Mucosa of rectum (tissue), 2 donors: ENCODE measurements around the gene PSMG3.

Experiments
- H3K27ac ChIP-seq, 2 donors: one replicate each; pipeline ENCODE4 v1.7.0; 2013; ENCODE audit warnings: inconsistent platforms in 2 of 2, low read depth in 2 of 2, low read length in 2 of 2
- H3K27me3 ChIP-seq, 2 donors: one replicate each; pipeline ENCODE4 v1.7.0; 2013; ENCODE audit warnings: low read length in 2 of 2; ENCODE audit not compliant: control insufficient read depth in 2 of 2, insufficient read depth in 2 of 2
- H3K36me3 ChIP-seq, 2 donors: one replicate each; pipeline ENCODE4 v1.7.0; 2013; ENCODE audit warnings: low read length in 2 of 2; ENCODE audit not compliant: control insufficient read depth in 2 of 2, insufficient read depth in 2 of 2
- H3K4me1 ChIP-seq, 2 donors: one replicate each; pipeline ENCODE4 v1.7.0; 2013; ENCODE audit warnings: low read length in 2 of 2, mild to moderate bottlenecking in 1 of 2; ENCODE audit not compliant: control insufficient read depth in 2 of 2, insufficient read depth in 2 of 2
- H3K4me3 ChIP-seq, 2 donors: one replicate each; pipeline ENCODE4 v1.7.0; 2013; ENCODE audit warnings: low read length in 2 of 2
- H3K9ac ChIP-seq, 2 donors: one replicate each; pipeline ENCODE4 v1.7.0; 2013; ENCODE audit warnings: low read length in 2 of 2, low read depth in 1 of 2, mild to moderate bottlenecking in 1 of 2
- H3K9me3 ChIP-seq, 2 donors: one replicate each; pipeline ENCODE4 v1.7.0; 2013; ENCODE audit warnings: low read length in 2 of 2; ENCODE audit not compliant: control insufficient read depth in 2 of 2
- donor health status: healthy.
- donor health status: Normal muscosa, but diverticular disease.

Gene PSMG3

DNA sequence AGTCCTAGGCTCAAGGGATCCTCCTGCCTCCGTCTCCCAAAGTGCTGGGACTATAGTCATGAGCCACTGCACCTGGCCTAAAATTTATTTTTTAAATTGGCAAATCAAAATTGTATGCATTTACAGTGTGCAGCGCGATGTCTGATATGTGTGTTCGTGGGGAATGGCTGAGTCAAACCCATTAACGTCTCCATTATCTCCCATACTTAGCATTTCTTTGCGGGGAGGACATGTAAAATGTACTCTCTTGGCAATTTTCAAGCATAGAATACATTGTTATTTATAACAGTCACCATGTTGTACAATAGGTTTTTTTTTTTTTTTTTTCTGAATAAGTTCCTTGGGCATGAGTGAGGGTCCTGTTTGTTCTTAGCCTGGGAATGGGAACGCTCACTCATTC, 17.6 kb downstream of the PSMG3 start:
- Histone ChIP-seq H3K27me3 (no peaks in the 10 kb centered on the region), H3K36me3 (peaks cover 13% of the 10 kb centered on the region in 2 donors), H3K27ac (no peak overlapping the region), H3K9ac (no peak overlapping the region), H3K9me3 (no peaks in the 10 kb centered on the region), H3K4me1 (peaks cover 13 to 27% of the 10 kb centered on the region in 2 donors), H3K4me3 (no peak overlapping the region)

DNA sequence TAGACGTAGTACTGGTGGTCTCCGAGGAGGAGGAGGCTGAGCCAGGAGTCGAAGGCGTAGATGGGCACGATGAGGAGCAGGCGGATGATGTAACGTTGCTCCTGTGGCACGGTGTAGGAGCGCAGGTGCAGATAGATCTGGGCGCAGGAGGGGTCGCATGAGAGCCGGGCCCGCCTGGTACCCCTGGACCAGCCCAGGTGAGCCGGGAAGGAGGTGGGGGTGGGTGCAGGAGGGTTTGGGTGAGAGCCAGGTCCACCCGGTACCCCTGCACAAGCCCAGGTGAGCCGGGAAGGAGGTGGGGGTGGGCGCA, 19.0 kb downstream of the PSMG3 start:
- peaks cover 14% of the 10 kb centered on the region in 2 donors for H3K36me3 ChIP-seq
- no peaks in the 10 kb centered on the region for H3K27me3 ChIP-seq
- H3K9ac ChIP-seq, result no peak overlapping the region
- no peaks in the 10 kb centered on the region for H3K9me3 ChIP-seq
- H3K4me3 ChIP-seq, result no peak overlapping the region
- H3K4me1 ChIP-seq, result peaks cover 6 to 14% of the 10 kb centered on the region in 2 donors
- H3K27ac ChIP-seq, result no peak overlapping the region

DNA sequence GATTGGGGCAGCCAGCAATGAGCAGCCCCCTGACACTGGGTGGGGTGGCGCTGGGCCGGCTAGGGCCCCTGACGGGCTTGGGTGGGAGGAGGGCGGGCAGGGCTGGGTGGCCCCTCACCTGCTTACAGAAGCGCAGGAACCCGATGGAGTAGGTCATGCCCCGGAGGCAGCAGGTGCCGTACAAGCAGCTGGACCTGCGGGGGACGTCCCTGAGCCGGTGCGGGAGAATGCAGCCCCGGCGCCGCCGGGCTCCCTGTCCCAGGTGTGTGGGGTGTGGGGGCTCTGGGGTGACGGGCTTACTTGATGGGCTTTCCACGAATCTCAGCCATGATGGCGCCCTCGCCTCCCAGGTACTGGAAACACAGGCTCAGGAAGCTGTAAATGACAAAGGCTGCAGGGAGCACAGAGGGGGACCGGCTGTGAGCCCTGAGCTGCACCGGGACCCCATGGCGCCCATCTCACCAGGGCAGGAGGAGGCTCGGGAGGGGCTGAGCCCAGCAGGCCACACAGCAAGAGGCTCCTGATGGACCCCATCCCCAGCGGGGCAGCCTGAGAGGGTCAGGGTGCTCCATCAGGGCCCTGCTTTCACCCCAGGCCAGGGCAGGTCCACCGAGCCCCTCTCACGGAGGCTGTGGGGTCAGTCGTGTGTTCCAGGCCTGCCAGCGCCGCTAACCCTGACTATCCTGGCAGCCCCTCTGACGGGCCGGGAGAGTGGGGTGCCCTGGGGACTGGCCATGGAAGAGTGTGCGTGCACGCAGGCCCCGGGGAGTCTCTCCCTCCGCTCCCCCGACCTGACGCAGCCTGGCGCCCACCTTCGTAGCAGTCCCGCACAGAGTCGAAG, 19.6 kb downstream of the PSMG3 start:
- Histone ChIP-seq H3K9me3 (no peaks in the 10 kb centered on the region), H3K27me3 (no peaks in the 10 kb centered on the region), H3K36me3 (peaks cover 14% of the 10 kb centered on the region in 2 donors), H3K4me3 (no peak overlapping the region), H3K9ac (no peak overlapping the region), H3K4me1 (peaks cover 4 to 9% of the 10 kb centered on the region in 2 donors), H3K27ac (no peak overlapping the region)

DNA sequence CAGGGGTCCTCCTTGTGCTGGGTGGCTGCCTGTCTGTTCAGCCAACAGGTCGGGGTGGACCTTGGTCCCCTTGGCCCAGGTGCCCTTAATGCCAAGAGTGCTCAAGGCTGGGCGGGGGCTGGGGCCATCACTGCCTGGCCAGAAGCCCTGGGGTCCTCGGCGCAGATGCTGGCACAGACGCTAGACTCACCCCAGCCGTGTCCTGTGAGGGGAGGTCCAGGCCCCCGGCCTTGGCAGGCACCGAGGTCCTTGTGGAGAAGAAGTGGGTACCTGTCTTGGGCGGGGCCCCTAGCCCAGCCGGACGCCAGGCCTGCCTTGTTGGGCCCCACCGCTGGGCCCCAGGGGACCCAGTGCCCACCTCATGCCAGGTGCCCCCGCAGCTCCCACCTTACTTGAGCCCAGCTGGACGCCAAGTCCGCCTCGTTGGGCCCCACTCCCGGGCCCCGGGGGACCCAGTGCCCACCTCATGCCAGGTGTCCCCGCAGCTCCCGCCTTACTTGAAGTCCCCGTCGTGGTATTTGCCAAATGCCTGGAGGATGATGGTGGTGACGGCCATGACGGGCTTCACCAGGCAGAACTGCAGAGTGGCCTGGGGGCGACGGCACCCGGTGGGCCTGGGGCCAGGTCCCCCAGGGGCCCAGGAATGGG, 20.4 kb downstream of the PSMG3 start:
- Histone ChIP-seq H3K4me1 (peaks cover 0 to 1% of the 10 kb centered on the region in 2 donors), H3K36me3 (peaks cover 14% of the 10 kb centered on the region in 2 donors), H3K27ac (no peak overlapping the region), H3K4me3 (no peak overlapping the region), H3K9ac (no peak overlapping the region), H3K27me3 (no peaks in the 10 kb centered on the region), H3K9me3 (no peaks in the 10 kb centered on the region)

DNA sequence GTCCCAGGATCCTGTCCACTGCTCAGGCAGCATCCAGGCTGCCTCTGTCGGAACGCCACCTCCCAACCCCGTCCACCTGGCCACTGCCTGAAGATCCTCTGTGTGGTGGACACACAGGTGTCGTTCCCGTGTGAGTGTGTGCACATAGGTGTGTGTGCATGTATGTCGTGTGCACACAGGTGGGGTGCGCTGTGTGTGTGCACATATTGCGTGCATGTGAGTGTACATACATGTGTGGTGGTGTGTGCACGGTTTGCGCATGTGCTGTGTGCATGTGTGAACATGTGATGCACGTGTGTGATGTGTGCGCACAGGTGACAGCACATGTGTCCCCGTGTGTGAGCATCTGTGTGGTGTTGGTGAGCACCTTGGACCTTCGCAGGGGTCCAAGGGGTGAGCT, 20.9 kb downstream of the PSMG3 start:
- H3K9me3 ChIP-seq, result no peaks in the 10 kb centered on the region
- H3K4me1 ChIP-seq, result no peaks in the 10 kb centered on the region
- no peak overlapping the region for H3K4me3 ChIP-seq
- H3K27ac ChIP-seq, result no peak overlapping the region
- H3K27me3 ChIP-seq, result no peaks in the 10 kb centered on the region
- peaks cover 14% of the 10 kb centered on the region in 2 donors for H3K36me3 ChIP-seq
- no peak overlapping the region for H3K9ac ChIP-seq

DNA sequence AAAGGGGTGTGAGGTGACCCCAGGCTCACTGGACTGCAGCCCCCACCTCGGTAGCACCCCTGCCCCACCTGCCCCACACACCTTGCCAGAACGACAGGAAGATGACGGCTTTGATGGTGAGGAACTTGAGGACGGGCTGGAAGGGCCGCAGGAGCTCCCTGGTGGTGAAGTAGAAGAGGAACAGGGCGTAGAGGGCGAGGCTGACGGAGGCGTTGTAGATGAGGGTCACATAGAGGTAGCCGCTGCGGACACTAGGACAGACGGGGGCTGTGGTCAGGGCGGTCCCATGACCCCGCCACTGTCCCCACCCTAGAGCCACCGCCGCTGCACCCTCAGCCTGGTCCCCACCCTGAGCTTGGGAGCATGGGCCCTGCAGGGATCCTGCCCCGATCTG, 21.4 kb downstream of the PSMG3 start:
- H3K4me1 ChIP-seq, result no peaks in the 10 kb centered on the region
- no peak overlapping the region for H3K9ac ChIP-seq
- no peak overlapping the region for H3K4me3 ChIP-seq
- H3K27ac ChIP-seq, result no peak overlapping the region
- H3K9me3 ChIP-seq, result no peaks in the 10 kb centered on the region
- peaks cover 11 to 14% of the 10 kb centered on the region in 2 donors for H3K36me3 ChIP-seq
- H3K27me3 ChIP-seq, result no peaks in the 10 kb centered on the region

DNA sequence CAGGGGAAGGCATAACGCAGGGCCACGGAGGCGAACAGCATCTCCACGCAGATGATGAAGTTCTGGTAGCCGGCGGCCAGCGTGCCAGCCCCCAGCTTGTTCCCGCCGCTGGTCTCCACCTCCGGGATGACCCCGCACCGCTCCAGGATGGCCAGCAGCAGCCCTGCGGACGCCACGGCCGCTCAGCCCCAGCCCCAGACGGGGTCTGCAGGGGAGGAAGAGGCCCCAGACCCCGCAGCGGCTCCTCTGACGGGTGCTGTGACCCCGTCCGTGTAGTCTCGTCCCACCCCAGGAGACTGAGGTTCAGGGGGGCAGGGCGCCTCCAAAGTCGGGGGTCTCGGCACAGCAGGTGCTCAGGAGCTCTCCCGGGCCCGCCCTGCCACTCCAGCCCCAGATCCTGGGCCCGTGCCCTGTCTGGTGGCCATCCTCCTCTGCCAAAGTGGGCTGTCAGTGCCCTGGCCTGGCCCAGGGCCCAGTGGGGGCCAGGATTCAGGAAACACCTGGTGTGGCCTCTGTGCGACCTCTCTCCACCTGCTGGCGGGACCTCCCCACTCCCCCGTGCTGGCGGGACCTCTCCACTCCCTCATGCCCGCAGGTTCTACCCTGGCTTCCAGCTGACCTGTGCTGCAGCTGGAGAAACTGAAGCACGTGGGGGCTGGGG, 21.9 kb downstream of the PSMG3 start:
- Histone ChIP-seq H3K27me3 (no peaks in the 10 kb centered on the region), H3K4me1 (no peaks in the 10 kb centered on the region), H3K36me3 (peaks cover 11 to 14% of the 10 kb centered on the region in 2 donors), H3K27ac (no peak overlapping the region), H3K9ac (no peak overlapping the region), H3K9me3 (no peaks in the 10 kb centered on the region), H3K4me3 (no peak overlapping the region)

DNA sequence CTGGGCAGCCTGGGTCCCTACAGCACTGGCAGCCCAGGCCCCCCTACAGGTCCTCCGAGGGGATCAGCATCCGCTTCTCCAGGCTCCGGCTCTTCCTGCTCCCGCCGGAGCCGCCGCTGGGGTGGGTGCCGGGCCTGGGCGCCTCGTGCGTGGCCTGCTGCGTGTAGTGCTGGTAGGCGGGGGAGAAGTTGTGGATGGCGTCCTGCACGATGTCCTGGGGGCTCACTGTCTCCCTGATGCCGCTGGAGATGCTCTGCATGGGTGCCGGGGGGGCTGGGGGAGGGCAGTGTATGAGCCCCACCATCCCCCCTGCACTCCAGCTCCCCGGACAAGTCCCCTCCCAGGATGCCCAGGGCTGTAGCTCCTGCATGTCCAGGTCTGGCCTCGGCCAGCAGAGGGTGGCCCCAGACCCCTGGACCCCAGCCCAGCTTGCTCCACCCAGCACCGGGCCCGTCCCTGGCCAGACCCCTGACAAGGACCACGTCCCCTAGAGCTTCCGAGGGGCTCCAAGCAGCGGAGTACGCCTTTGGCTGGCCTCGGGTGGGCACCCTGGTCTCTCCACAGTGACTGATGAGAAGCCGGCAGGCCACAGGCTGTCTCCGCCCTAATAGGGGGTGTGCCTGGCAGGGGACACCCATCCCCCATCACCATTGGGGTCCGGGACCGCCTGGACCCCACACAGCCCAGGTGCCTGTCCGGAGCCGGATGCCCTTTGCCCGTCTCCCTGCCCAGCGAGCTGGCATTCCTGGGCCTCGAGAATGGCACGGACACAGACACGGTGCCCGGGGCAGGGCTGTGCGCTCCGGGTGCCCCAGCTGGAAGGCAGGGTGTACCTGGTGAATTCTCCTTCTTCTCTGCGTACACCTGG, 22.7 kb downstream of the PSMG3 start:
- no peaks in the 10 kb centered on the region for H3K4me1 ChIP-seq
- H3K27me3 ChIP-seq, result no peaks in the 10 kb centered on the region
- H3K9me3 ChIP-seq, result no peaks in the 10 kb centered on the region
- no peak overlapping the region for H3K9ac ChIP-seq
- peaks cover 8 to 14% of the 10 kb centered on the region in 2 donors for H3K36me3 ChIP-seq
- no peak overlapping the region for H3K4me3 ChIP-seq
- H3K27ac ChIP-seq, result no peak overlapping the region

DNA sequence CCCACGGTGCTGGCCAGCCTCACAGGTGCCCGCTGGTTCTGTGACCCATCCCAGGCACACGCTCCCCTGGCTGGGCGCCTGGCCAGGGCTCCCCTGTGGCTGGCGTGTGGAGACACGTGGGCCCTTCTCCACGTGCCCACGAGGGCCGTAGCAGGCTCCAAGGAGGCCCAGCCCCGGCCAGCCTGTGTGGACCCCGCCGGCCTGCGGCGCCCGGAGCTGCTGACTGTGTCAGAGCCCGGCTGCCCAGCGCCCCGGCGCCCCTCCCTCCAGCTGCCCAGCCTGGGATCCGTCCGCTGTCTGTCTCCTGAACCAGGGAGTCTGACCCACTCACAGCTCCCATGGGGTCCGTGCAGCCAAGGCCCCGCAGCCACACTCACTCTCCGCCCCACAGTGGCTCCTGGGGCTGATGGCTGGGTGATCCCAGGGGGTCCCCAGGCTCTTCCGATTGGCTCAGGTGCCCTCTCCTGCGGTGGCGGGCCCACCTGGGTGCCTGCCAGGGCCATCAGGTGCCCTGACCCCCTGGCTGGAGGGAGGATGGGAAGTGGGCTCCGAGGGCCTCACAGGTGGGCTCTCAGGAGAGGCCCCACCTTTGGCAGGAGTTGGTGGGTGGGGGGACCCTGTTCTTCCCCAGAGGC, 23.4 kb downstream of the PSMG3 start:
- no peaks in the 10 kb centered on the region for H3K27me3 ChIP-seq
- H3K9ac ChIP-seq, result no peak overlapping the region
- H3K36me3 ChIP-seq, result peaks cover 10 to 16% of the 10 kb centered on the region in 2 donors
- no peaks in the 10 kb centered on the region for H3K4me1 ChIP-seq
- H3K4me3 ChIP-seq, result no peak overlapping the region
- no peak overlapping the region for H3K27ac ChIP-seq
- H3K9me3 ChIP-seq, result no peaks in the 10 kb centered on the region
